GM12865 (cell line): ENCODE data around the gene GOLGA2.
"Not testable (repeated sequence)": the region's sequence is repeated elsewhere in the genome, so short reads cannot be mapped to it uniquely, and the experiment has no call there.

ENCODE experiments used
- DNase-seq: peaks from one replicate; pipeline ENCODE4 v3.0.0; 2010; ENCODE audit warnings: low read depth
- H3K4me3 ChIP-seq: 2 replicates; pipeline ENCODE4 v1.5.1; 2011; ENCODE audit warnings: mild to moderate bottlenecking, low read depth, low read length, control low read depth
- TF ChIP-seq, protein P1 (sequence below): IDR thresholded peaks from 2 replicates; pipeline ENCODE4 v1.5.1; 2011; ENCODE audit warnings: low read length, control low read depth, low read depth, inconsistent platforms; ENCODE audit not compliant: insufficient read depth; ENCODE audit errors: missing control alignments

Gene GOLGA2

DNA sequence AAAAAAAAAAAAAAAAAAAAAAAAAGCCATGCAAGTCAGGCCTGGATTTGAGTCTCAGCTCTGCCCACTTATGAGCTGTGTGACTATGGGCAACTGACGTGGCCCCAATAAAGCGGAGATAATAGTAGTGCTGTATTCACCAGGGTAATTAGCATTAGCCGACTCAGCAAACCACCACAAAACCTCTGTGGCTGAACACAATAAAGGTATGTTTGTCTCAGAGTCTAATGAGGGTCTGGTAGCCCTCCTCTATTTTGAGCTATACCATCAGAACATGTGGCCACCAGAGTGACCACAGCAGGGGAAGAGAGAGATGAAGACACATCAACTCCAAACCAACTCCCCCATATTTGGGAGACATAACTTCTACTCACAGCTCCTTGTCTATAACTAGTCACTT lies 16.2 kb upstream of the GOLGA2 start:
- no peak overlapping the region for H3K4me3 ChIP-seq
- DNase-seq: no peak
- TF ChIP-seq, protein P1, sequence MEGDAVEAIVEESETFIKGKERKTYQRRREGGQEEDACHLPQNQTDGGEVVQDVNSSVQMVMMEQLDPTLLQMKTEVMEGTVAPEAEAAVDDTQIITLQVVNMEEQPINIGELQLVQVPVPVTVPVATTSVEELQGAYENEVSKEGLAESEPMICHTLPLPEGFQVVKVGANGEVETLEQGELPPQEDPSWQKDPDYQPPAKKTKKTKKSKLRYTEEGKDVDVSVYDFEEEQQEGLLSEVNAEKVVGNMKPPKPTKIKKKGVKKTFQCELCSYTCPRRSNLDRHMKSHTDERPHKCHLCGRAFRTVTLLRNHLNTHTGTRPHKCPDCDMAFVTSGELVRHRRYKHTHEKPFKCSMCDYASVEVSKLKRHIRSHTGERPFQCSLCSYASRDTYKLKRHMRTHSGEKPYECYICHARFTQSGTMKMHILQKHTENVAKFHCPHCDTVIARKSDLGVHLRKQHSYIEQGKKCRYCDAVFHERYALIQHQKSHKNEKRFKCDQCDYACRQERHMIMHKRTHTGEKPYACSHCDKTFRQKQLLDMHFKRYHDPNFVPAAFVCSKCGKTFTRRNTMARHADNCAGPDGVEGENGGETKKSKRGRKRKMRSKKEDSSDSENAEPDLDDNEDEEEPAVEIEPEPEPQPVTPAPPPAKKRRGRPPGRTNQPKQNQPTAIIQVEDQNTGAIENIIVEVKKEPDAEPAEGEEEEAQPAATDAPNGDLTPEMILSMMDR: no peak

DNA sequence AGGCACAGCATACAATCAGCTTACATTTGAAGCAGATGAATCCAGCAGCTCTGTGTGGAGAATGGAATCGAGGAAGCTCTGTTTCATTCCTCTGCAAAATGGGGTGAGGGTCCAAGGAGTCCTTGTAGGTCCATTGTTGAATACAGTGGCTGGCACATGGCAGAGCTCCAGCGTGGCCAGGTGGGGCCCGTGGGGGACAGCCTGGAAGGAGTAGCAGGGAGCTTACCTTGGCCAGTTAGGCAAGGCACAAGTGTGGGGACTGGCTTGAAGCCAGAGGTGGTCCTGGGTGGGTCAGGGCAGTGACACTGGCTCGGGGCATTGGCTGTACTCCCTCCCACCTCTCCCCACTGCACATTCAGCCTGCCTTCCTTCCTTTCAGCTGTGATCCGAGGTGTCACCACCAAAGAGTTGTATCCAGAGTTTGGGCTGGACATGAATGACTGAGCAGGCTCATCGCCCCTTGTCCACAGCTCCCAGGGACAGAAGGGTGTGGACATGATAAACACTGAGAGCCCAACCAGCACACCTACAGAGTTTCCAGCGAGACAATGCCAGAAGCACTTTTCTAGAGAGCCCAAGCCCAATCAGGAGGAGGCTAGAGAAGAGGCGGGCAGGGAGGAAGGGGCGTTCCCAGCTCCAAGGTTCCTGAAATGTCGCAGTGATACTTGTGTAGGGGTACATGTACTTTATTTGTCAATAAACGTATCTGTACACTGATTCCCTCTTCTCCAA lies 12.6 kb upstream of the GOLGA2 start:
- DNase-seq: no peak
- TF ChIP-seq, protein P1: no peak
- no peak overlapping the region for H3K4me3 ChIP-seq

DNA sequence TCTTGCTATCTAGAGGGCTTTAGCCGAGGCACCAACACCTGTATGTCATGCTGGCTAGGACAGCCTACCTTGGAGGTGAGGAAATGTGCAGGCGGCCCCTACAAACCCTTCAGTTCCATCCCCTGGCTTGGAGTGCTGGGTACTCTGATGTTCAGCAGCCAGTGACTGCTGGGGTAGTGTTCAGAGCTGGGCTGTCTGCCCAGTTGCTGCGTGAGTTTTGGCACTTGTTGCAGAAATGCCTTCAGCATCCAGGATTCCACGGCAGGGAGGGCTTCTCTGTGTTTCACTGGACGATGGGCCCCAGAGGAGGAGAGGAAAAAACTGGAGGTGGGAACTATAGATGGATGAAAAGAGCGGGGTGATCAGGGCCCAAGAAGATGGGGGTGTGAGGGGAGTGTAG lies 10.6 kb upstream of the GOLGA2 start:
- no peak for DNase-seq
- TF ChIP-seq, protein P1: no peak
- H3K4me3 ChIP-seq: no peak overlapping the region

DNA sequence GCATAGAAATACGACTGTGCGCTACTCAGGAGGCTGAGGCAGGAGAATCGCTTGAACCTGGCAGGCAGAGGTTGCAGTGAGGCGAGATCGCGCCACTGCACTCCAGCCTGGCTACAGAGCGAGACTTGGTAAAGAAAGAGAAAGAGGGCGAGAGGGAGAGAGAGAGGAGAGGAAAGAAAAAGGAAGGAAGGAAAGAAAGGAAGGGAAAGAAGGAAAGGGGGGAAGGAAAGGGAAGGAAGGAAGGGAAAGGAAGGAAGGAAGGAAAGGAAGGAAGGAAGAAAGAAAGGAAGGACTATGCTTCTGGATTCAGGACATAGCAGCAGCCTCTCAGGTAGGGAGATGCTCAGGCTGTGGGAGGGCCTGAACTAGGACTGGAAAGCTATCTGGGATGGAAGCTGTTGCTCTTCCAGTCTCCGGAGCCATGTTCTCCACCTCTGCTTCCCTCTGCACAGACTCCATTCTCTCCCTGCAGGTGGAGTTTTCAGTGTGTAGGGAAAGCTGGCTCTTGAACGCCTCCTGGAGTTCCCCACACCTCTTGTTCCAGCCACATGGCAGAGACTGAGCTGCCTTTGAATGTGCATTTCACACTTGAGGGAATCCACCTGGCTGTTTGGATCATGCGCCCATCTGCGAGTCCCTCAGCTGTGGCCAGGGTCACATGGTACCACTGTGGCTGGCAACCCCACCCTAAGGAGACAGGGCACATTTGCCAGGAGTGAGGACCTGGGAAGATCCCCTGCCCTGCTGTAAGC lies 9.4 kb upstream of the GOLGA2 start:
- H3K4me3 ChIP-seq: no peak overlapping the region
- TF ChIP-seq, protein P1: no peak
- DNase-seq: no peak

DNA sequence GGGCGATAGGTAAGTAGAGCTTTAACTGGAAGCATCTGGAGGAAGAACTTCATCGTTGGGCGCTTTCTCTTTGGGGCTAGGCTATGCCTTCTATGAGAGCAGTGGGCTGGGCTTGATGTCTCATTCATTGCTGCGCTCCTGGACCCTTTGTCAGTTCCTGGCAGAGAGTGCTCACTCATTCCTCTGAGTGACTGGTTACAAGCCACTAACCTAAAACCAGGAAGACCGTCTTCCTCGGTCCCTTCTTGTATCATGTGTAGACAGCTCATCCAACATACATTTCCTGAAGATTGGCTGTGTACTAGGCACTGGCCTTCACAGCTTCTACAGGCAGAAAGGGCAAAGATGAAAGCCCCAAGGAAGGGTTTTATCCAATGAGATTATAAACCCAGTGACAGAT lies 6.7 kb upstream of the GOLGA2 start:
- no peak for DNase-seq
- H3K4me3 ChIP-seq: no peak overlapping the region
- TF ChIP-seq, protein P1: no peak

DNA sequence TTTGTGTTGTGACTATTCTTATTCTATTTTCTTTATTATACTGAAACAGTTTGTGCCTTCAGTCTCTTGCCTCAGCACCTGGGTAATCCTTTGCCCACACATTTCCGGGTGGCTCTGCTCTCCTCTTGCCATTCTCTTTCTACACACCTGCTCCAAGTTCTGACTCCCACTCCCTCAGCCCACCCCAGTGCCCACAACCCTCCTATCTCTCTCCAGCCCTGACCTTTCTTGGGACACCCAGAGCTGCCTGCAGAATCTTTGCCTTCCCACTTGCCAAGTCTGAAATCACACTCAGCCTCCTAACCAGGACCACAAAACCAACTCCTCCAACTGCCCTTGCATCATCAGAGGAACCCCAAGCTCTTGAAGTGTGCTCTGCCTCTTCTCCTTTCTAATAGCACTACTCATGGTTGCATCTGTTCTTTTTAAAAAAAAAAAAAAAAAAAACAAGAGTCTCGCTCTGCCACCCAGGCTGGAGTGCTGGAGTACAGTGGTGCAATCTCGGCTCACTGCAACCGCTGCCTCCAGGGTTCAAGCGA lies 4.3 kb upstream of the GOLGA2 start:
- no peak for DNase-seq
- no peak overlapping the region for H3K4me3 ChIP-seq
- TF ChIP-seq, protein P1: no peak

DNA sequence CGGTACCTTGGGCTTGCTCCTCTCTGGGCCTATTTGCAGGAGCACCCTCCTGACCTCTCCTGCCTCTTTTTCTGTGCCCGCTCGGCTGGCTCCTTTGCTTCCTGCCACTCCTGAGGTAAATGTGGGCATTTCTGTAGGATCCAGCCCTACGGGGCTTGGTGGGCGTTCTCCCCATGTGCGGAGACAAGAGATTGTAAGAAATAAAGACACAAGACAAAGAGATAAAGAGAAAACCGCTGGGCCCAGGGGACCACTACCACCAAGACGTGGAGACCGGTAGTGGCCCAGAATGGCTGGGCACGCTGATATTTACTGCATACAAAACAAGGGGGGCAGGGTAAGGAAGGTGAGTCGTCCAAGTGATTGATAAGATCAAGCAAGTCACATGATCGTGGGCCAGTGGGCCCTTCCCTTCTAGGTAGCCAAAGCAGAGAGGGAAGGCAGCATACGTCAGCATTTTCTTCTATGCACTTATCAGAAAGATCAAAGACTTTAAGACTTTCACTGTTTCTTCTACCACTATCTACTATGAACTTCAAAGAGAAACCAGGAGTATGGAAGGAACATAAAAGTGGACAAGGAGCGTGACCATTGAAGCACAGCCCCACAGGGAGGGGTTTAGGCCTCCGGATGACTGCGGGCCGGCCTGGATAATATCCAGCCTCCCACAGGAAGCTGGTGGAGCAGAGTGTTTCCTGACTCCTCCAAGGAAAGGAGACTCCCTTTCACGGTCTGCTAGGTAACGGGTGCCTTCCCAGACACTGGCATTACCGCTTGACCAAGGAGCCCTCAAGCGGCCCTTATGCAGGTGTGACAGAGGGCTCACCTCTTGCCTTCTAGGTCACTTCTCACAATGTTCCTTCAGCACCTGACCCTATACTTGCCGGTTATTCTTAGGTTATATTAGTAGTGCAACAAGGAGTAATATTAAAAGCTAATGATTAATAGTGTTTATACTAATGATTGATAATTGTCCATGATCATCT lies 3.6 kb upstream of the GOLGA2 start:
- DNase-seq, H3K4me3 ChIP-seq: not testable (repeated sequence)
